GM18519 (cell line): ENCODE data around the gene AK8.
"Not testable (repeated sequence)": the region's sequence is repeated elsewhere in the genome, so short reads cannot be mapped to it uniquely, and the experiment has no call there.

Source experiments
- ATAC-seq: cut with Tn5 transposase; IDR thresholded peaks from one replicate; pipeline ENCODE4 v1.9.1; 2021; ENCODE audit warnings: mild to moderate bottlenecking, moderate library complexity; ENCODE audit not compliant: unreplicated experiment, low FRiP score

AK8 gene

GRCh38 chr9:132776891-132777290 is 101.2 kb downstream of the AK8 start:
- ATAC-seq, result no peak

GRCh38 chr9:132776268-132776667 is 101.8 kb downstream of the AK8 start:
- no peak for ATAC-seq

GRCh38 chr9:132775720-132776119 is 102.4 kb downstream of the AK8 start:
- no peak for ATAC-seq

GRCh38 chr9:132774886-132775285 is 103.2 kb downstream of the AK8 start:
- ATAC-seq, result no peak

- ATAC-seq, result no peak
These were observed 104.2 kb downstream of the AK8 start for GRCh38 chr9:132773764-132774339.

- no peak for ATAC-seq
These were observed 105.0 kb downstream of the AK8 start for GRCh38 chr9:132773093-132773492.

GRCh38 chr9:132771752-132772151 is 106.3 kb downstream of the AK8 start:
- not testable (repeated sequence) for ATAC-seq

GRCh38 chr9:132770770-132771310 is 107.2 kb downstream of the AK8 start:
- ATAC-seq, result no peak

- ATAC-seq, result no peak
These were observed 107.9 kb downstream of the AK8 start for GRCh38 chr9:132769906-132770769.

- ATAC-seq, result no peak
These were observed 108.9 kb downstream of the AK8 start for GRCh38 chr9:132768932-132769905.

GRCh38 chr9:132763574-132763973 is 114.5 kb downstream of the AK8 start:
- no peak for ATAC-seq

GRCh38 chr9:132762896-132763295 is 115.2 kb downstream of the AK8 start:
- ATAC-seq, result no peak

- ATAC-seq, result no peak
These were observed 116.5 kb downstream of the AK8 start for GRCh38 chr9:132761602-132762001.

- no peak for ATAC-seq
These were observed 118.0 kb downstream of the AK8 start for GRCh38 chr9:132760057-132760456.

- ATAC-seq, result no peak
These were observed 121.1 kb downstream of the AK8 start for GRCh38 chr9:132757016-132757415.

- no peak for ATAC-seq
These were observed 121.8 kb downstream of the AK8 start for GRCh38 chr9:132756214-132756845.

GRCh38 chr9:132755096-132755495 is 123.0 kb downstream of the AK8 start:
- ATAC-seq, result no peak

GRCh38 chr9:132754236-132754635 is 123.8 kb downstream of the AK8 start:
- no peak for ATAC-seq

GRCh38 chr9:132753593-132753880 is 124.5 kb downstream of the AK8 start:
- ATAC-seq, result no peak

- no peak for ATAC-seq
These were observed 125.0 kb downstream of the AK8 start for GRCh38 chr9:132752877-132753592.
